Left ventricle myocardium inferior (tissue), 1 donor: ENCODE data around the gene IFNGR1. TPM values are rescaled to one million over a fixed set of nuclear protein-coding genes. Genes with fewer than 3 reads are reported as not detected.
"Not testable (repeated sequence)": the region's sequence is repeated elsewhere in the genome, so short reads cannot be mapped to it uniquely, and the experiment has no call there.

ENCODE experiments used
- DNase-seq: peaks from one replicate; pipeline ENCODE4 v3.0.0-alpha.2; 2020
- H3K27ac ChIP-seq: fragments of 200-600 bp; replicated peaks from 2 replicates; pipeline ENCODE4 v1.8.0; 2021
- H3K27me3 ChIP-seq: fragments of 200-600 bp; 2 replicates; pipeline ENCODE4 v1.8.0; 2021; ENCODE audit warnings: low read depth
- H3K36me3 ChIP-seq: fragments of 200-600 bp; 2 replicates; pipeline ENCODE4 v1.8.0; 2021
- H3K4me1 ChIP-seq: fragments of 200-600 bp; 2 replicates; pipeline ENCODE4 v1.8.0; 2021
- H3K4me3 ChIP-seq: fragments of 200-600 bp; 2 replicates; pipeline ENCODE4 v1.8.0; 2021; ENCODE audit warnings: mild to moderate bottlenecking, moderate library complexity
- H3K9me3 ChIP-seq: fragments of 200-600 bp; replicated peaks from 2 replicates; pipeline ENCODE4 v1.8.0; 2021
- intact Hi-C: fragments of 100-400 bp; cut with micrococcal nuclease; formaldehyde crosslinking; loops from one replicate; pipeline ENCODE4 v1.11.0; 2022
- total RNA-seq: library from RNA; stranded (reverse); fragmentation: NEBNext Ultra II Directional; extraction: Animal tissue kit (Norgen Biotek cat#: 25700); gene quantifications from one replicate; pipeline ENCODE4 v1.2.1, GENCODE V29; 2021
- TF ChIP-seq, protein P1 (sequence below): fragments of 200-600 bp; IDR thresholded peaks from 2 replicates; pipeline ENCODE4 v1.8.0; 2021; ENCODE audit warnings: antibody characterized with exemption, mild to moderate bottlenecking, borderline replicate concordance
- donor health status: DM: no; HTN: yes; CAD: no; lungs with severe emphysema.

IFNGR1 gene
- total RNA-seq, 1 donor from 2014 or later: 97.6 TPM

DNA sequence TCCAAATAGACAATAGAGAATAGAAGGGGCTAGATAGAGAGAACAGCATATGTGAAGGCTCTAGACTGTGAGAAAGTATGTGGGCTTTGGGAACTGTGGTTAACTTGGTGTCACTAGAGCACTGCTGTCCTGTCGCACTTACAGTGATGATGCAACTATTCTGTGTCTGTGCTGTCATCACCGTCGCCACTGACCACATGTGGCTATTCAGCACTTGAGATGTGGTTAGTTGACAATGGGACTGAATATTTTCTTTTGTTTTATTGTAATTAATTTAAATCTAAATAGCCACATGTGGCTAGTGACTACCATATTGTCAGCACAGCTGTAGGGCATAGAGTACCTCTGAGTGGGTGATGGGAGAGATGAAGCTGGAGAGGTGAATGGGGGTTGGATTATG, 39.0 kb upstream of the IFNGR1 start:
- Histone ChIP-seq H3K4me1 (peaks cover 37% of the 10 kb centered on the region), H3K4me3 (no peak overlapping the region), H3K9me3 (peaks cover 43% of the 10 kb centered on the region), H3K36me3 (no peaks in the 10 kb centered on the region), H3K27me3 (no peaks in the 10 kb centered on the region), H3K27ac (no peak overlapping the region)
- no peak for DNase-seq
- TF ChIP-seq, protein P1, sequence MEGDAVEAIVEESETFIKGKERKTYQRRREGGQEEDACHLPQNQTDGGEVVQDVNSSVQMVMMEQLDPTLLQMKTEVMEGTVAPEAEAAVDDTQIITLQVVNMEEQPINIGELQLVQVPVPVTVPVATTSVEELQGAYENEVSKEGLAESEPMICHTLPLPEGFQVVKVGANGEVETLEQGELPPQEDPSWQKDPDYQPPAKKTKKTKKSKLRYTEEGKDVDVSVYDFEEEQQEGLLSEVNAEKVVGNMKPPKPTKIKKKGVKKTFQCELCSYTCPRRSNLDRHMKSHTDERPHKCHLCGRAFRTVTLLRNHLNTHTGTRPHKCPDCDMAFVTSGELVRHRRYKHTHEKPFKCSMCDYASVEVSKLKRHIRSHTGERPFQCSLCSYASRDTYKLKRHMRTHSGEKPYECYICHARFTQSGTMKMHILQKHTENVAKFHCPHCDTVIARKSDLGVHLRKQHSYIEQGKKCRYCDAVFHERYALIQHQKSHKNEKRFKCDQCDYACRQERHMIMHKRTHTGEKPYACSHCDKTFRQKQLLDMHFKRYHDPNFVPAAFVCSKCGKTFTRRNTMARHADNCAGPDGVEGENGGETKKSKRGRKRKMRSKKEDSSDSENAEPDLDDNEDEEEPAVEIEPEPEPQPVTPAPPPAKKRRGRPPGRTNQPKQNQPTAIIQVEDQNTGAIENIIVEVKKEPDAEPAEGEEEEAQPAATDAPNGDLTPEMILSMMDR: no peak
- intact Hi-C loops: no loop called here

DNA sequence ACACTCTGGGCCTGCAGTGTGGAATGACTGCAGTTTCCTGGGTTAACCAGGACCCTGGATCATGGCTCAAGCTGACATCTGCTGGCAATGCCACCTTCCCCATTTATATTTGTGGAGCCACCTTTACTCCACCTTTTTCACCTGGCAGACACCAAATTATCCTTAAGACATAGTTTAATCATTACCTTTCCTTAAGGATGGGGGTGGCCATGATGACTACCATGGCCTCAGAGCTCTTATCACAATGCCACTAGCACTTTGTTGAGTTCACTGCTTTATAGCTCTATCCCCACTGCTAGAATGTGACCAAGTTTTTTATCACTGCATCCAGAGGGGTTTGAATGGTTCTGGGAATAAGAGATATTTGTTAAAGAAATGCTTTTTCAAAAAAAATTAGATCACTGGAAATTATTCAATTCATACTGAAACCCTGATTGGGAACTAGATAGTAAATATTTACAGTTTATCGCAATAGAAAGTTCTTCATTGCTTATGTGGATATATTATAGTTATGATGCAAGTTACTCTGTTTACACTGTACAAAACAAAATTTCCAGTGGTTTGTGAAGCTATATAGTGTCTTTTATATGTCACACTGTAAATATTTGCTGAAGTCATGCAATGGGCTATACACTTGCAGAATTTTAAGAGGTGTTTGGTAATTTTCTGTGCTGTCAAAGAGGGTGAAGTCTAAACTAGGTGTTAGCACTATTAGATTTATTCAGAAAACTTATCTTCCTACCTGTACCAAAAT, 37.3 kb upstream of the IFNGR1 start:
- Histone ChIP-seq H3K27ac (no peak overlapping the region), H3K4me3 (no peak overlapping the region), H3K9me3 (peaks cover 43% of the 10 kb centered on the region), H3K4me1 (peaks cover 23% of the 10 kb centered on the region), H3K36me3 (no peaks in the 10 kb centered on the region), H3K27me3 (no peaks in the 10 kb centered on the region)
- TF ChIP-seq, protein P1: no peak
- intact Hi-C loops: no loop called here
- DNase-seq: no peak

DNA sequence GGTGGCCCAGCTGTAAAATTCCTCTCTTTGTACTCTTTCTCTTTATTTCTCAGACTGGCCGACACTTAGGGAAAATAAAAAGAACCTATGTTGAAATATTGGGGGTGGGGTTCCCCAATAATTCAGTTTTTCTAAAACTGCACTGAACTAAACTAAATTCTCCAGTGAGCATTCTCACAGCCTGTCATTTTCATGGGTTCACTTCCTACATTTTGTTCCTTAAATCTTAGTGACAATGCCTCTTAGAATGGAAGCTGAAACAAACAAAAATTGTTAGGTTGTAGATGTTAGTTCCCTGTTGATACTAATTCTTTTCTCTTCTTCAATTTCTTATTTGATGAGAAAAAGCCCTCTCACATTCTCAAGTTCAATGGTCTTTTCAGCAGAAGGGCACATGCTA, 35.8 kb upstream of the IFNGR1 start:
- no peak overlapping the region for H3K27ac ChIP-seq

DNA sequence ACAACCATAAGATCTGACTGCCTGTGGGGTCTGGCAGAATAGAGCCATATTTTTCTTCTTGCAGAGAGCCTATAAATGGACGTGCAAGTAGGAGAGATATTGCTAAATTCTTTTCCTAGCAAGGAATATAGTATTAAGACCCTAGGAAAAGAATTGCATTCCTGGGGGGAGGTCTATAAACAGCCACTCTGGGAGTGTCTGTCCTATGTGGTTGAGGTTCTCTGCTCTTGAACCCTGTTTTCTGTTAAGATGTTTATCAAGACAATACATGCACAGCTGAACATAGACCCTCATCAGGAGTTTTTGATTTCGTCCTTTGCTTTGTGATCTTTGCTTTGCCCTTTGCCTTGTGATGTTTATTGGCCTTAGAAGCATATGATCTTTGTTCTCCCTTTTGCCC, 35.2 kb upstream of the IFNGR1 start:
- DNase-seq, H3K27ac ChIP-seq, H3K4me1 ChIP-seq, intact Hi-C loops, H3K4me3 ChIP-seq, H3K27me3 ChIP-seq, H3K36me3 ChIP-seq: not testable (repeated sequence)
- H3K9me3 ChIP-seq: peaks cover 43% of the 10 kb centered on the region

More for the DNA sequence above, 35.8 kb upstream of the IFNGR1 start:
- DNase-seq: no peak
- peaks cover 7% of the 10 kb centered on the region for H3K4me1 ChIP-seq
- no peaks in the 10 kb centered on the region for H3K36me3 ChIP-seq
- H3K27me3 ChIP-seq: no peaks in the 10 kb centered on the region
- TF ChIP-seq, protein P1: no peak
- peaks cover 43% of the 10 kb centered on the region for H3K9me3 ChIP-seq
- intact Hi-C loops: no loop called here
- no peak overlapping the region for H3K4me3 ChIP-seq

DNA sequence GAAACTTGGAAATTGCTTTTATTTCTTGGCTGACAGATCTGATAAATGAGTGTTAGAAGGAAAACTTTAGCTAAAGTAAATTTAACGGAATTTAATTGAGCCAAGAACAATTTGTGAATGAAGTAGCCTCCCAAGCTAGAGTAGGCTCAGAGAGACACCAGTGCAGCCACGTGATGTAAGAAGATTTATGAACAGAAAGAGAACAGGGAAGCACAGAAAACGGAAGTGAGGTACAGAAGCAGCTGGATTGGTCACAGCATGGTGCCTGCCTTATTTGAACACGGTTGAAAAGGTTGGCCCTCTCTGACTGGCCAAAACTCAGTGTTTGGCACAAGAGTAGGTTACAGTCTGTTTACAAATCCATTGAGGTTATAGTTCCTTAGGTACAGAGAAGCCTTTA, 29.5 kb upstream of the IFNGR1 start:
- DNase-seq: no peak
- intact Hi-C loops: no loop called here
- H3K27ac ChIP-seq: no peak overlapping the region

DNA sequence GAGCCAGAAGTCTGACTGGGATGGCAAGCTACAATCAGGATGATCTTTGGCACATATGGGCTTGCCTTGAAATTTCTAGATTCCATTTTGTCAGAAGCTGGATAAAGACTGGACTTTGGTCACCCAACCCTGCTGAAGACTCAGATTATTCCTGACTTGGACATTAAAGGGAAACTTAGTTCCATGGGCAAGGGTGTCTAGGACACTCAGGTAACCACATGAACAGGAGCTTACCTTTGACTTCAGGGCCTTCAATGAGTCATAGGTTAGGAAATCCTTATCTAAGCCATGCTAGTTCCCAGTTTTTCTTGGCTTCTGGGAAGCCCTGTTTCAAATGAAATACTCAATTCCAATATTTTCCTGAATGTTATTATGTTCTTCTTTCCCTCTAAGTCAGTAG, 28.5 kb upstream of the IFNGR1 start:
- Histone ChIP-seq H3K27ac (no peak overlapping the region), H3K9me3 (no peaks in the 10 kb centered on the region), H3K4me3 (no peak overlapping the region), H3K36me3 (no peaks in the 10 kb centered on the region), H3K4me1 (no peaks in the 10 kb centered on the region), H3K27me3 (no peaks in the 10 kb centered on the region)
- TF ChIP-seq, protein P1: no peak
- intact Hi-C loops: no loop called here
- DNase-seq: no peak

More for the DNA sequence above, 29.5 kb upstream of the IFNGR1 start:
- TF ChIP-seq, protein P1: no peak
- Histone ChIP-seq H3K4me3 (no peak overlapping the region), H3K27me3 (no peaks in the 10 kb centered on the region), H3K4me1 (no peaks in the 10 kb centered on the region), H3K36me3 (no peaks in the 10 kb centered on the region), H3K9me3 (peaks cover 6% of the 10 kb centered on the region)
